Esophagus squamous epithelium (tissue), 5 donors: Measurements from ENCODE around the gene ZNF277. TPM values are rescaled to one million over a fixed set of nuclear protein-coding genes. Genes with fewer than 3 reads are reported as not detected.

Source experiments
- DNase-seq: peaks from one replicate; lab custom pipeline; 2025; lab: John Stamatoyannopoulos, UW
- H3K27ac ChIP-seq, 4 donors: fragments of 200-600 bp; sonication (generic); one replicate each; pipeline ENCODE4 v1.5.1; 2016 to 2019; ENCODE audit warnings: mild to moderate bottlenecking in 1 of 4
- H3K27me3 ChIP-seq, 4 donors: fragments of 200-600 bp; sonication (generic); 1 replicate in 3 of 4; 2 replicates in 1 of 4; pipeline versions ENCODE4 v1.5.1 to v1.6.0; 2017 to 2021; ENCODE audit warnings: antibody characterized with exemption in 1 of 4
- H3K36me3 ChIP-seq, 3 donors: fragments of 200-600 bp; sonication (generic); one replicate each; pipeline ENCODE4 v1.5.1; 2016 to 2019
- H3K4me1 ChIP-seq, 3 donors: fragments of 200-600 bp; sonication (generic); one replicate each; pipeline ENCODE4 v1.5.1; 2017 to 2019
- H3K4me3 ChIP-seq, 4 donors: fragments of 200-600 bp; sonication (generic); 1 replicate in 3 of 4; 2 replicates in 1 of 4; pipeline ENCODE4 v1.5.1; 2016 to 2019; ENCODE audit warnings: mild to moderate bottlenecking in 2 of 4, moderate library complexity in 1 of 4
- H3K9me3 ChIP-seq, 3 donors: fragments of 200-600 bp; sonication (generic); one replicate each; pipeline ENCODE4 v1.5.1; 2016 to 2019
- CTCF ChIP-seq, 6 experiments: fragments of 450-650 bp in 4 of 6; fragments of 200-600 bp in 2 of 6; sonication (generic) in 2 of 6; IDR thresholded peaks; one replicate each; pipeline ENCODE4 v1.5.1; 2016 to 2019; ENCODE audit warnings: antibody characterized with exemption in 6 of 6, mild to moderate bottlenecking in 4 of 6, moderate library complexity in 4 of 6
- POLR2A ChIP-seq, 4 donors: fragments of 450-650 bp; IDR thresholded peaks; one replicate each; pipeline ENCODE4 v1.6.1; 2017; ENCODE audit warnings: antibody characterized with exemption in 4 of 4, mild to moderate bottlenecking in 4 of 4, moderate library complexity in 3 of 4
- WGBS, 2 donors: methylation state at CpG; one replicate each; pipeline ENCODE4 v1.1.5; 2018; 5-methylcytosine and 5-hydroxymethylcytosine counted together
- intact Hi-C: fragments of 100-400 bp; cut with DNase I; formaldehyde crosslinking; loops from one replicate; pipeline ENCODE4 v1.15.0; 2022
- total RNA-seq, 4 donors: library from RNA; depleted of rRNA; stranded (reverse); fragments of >200 nt; gene quantifications; one replicate each; pipeline ENCODE4 v1.1.0, GENCODE V29; 2016
- donor health status: DM: yes; HTN: yes; CAD: no.

Gene ZNF277
- total RNA-seq, 4 donors from 2014 or later = 7.3 to 32.0 (median 19.6) TPM

DNA sequence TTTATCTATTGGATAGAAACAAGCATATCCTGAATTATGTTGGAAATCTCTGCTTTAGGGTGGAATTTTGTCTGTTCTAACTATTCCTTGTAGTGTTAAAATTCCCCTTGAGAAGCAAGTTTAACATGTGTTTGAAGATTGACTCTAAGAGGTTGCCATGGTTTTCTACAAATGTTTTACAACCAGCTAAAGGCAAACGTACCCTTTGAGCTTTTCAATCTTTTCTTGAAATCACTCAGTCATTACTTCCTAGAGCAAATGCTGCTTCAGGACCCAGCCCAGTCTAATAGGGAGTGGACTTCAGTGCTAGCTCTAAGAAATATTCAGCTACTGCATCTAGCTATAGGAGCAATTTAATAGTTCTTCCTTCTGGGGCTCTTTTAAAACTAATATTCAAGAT is 125.0 kb downstream of the ZNF277 start:
- intact Hi-C loops = no loop called here
- no peak overlapping the region for H3K27ac ChIP-seq
- 69 to 90% methylated on average over 1 of the region's 1 CpG for WGBS, 2 donors
- H3K9me3 ChIP-seq = no peaks in the 10 kb centered on the region
- TF ChIP-seq POLR2A (IDR thresholded peaks at IDR 0.05) (no peak), CTCF (IDR thresholded peaks at IDR 0.05) (no peak)
- no peak for DNase-seq
- peaks cover 0 to 75% (median 0%) of the 10 kb centered on the region in 3 donors for H3K36me3 ChIP-seq
- H3K4me3 ChIP-seq = no peak overlapping the region
- H3K27me3 ChIP-seq = no peaks in the 10 kb centered on the region
- no peaks in the 10 kb centered on the region for H3K4me1 ChIP-seq

GRCh38 chr7:112334366-112334765 is 127.9 kb downstream of the ZNF277 start:
- TF ChIP-seq CTCF (IDR thresholded peaks at IDR 0.05) (no peak), POLR2A (IDR thresholded peaks at IDR 0.05) (no peak)
- WGBS, 2 donors = 53 to 55% methylated on average over 1 of the region's 1 CpG
- H3K4me3 ChIP-seq = no peak overlapping the region
- H3K36me3 ChIP-seq = peaks cover 0 to 78% (median 0%) of the 10 kb centered on the region in 3 donors
- H3K27ac ChIP-seq = no peak overlapping the region
- no peaks in the 10 kb centered on the region for H3K27me3 ChIP-seq
- intact Hi-C loops = no loop called here
- H3K9me3 ChIP-seq = no peaks in the 10 kb centered on the region
- no peaks in the 10 kb centered on the region for H3K4me1 ChIP-seq
- DNase-seq = no peak

DNA sequence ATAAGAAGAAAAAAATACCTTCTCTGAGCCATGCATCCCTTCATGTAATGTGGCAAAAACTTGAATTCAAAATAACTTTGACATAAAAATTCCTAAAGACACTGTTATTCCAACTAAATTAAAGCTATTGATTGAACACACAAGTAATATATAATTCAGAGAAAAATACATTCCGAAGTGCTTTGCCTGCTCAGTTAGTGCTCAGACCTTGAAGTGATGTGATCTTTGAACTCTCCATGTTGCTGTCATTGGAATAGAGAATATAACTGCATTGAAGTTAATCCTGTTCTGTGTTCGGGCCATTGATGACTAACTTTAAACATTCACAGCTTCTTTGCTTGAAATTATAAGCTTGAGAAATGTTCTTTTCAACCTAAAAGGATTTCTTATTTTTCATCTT is 129.8 kb downstream of the ZNF277 start:
- intact Hi-C loops = no loop called here
- H3K4me3 ChIP-seq = no peak overlapping the region
- no peak overlapping the region for H3K27ac ChIP-seq
- TF ChIP-seq CTCF (IDR thresholded peaks at IDR 0.05) (no peak), POLR2A (IDR thresholded peaks at IDR 0.05) (no peak)
- no peaks in the 10 kb centered on the region for H3K9me3 ChIP-seq
- H3K27me3 ChIP-seq = no peaks in the 10 kb centered on the region
- 84 to 91% methylated on average over 2 of the region's 2 CpGs for WGBS, 2 donors
- no peaks in the 10 kb centered on the region for H3K4me1 ChIP-seq
- DNase-seq = no peak
- peaks cover 0 to 78% (median 0%) of the 10 kb centered on the region in 3 donors for H3K36me3 ChIP-seq

DNA sequence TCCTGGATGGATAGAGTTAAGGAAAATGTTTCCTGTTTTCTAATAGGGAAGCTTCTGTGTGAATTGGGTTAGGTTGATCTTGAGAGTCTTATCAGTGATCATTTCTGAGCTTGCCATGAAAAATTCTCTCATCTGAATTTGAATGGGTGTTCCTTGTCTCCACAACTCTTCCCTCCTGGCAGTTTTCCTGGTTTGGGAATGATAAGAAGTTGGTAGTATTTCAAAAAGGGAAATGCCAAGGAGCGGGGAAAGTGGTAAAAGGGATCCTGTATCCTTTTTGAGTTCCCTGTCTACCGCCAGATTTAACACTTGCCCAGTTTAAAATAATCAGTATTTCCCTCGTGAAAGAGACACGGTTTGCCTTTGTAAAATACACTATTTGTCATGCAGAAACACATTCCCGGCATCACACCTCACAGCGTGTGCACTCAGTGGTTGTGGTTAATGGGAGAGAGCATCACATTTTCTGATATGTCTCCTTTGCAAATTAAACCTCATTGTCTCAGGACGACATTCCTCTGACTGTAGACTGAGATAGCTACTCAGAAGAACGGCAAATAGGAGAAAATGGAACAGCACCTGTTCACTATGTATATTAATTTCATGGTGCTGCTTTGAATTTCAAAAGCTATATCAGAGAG is 130.6 kb downstream of the ZNF277 start:
- Histone ChIP-seq H3K36me3 (peaks cover 0 to 82% (median 0%) of the 10 kb centered on the region in 3 donors), H3K4me3 (no peak overlapping the region), H3K27me3 (no peaks in the 10 kb centered on the region), H3K27ac (no peak overlapping the region), H3K4me1 (no peaks in the 10 kb centered on the region), H3K9me3 (no peaks in the 10 kb centered on the region)
- DNase-seq = no peak
- WGBS, 2 donors = 85 to 86% methylated on average over 8 of the region's 8 CpGs
- TF ChIP-seq CTCF (IDR thresholded peaks at IDR 0.05) = no peak
- no peak for TF ChIP-seq POLR2A (IDR thresholded peaks at IDR 0.05)
- intact Hi-C loops = no loop called here

DNA sequence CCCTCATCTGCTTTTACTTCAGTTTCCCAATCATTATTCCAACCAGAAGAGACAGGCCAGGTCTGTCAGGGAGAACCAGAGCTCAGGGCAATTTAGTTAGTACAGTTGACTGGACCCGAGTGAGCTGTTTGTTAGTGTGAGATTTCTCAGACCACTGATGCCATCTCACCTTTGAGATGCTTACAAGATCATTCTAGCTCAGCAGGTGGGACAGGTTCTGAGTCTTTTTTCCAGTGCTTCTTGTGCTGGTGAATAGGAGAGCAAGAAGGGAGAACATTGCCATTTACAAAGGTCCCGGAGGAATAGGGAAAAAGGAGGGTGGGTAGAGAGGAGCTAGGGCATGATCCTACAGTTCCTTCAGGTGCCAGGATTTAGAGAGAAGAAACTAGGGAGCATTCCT is 131.4 kb downstream of the ZNF277 start:
- no peak overlapping the region for H3K27ac ChIP-seq
- no peak for TF ChIP-seq CTCF (IDR thresholded peaks at IDR 0.05)
- TF ChIP-seq POLR2A (IDR thresholded peaks at IDR 0.05) = no peak
- H3K27me3 ChIP-seq = no peaks in the 10 kb centered on the region
- no peak for DNase-seq
- no peaks in the 10 kb centered on the region for H3K4me1 ChIP-seq
- no peaks in the 10 kb centered on the region for H3K9me3 ChIP-seq
- intact Hi-C loops = no loop called here
- peaks cover 0 to 90% (median 3%) of the 10 kb centered on the region in 3 donors for H3K36me3 ChIP-seq
- WGBS, 2 donors = 88 to 91% methylated on average over 1 to 2 of the region's 2 CpGs
- H3K4me3 ChIP-seq = no peak overlapping the region
